IMR-90 (cell line): ENCODE measurements around the gene NETO2. TPM values are rescaled to one million over a fixed set of nuclear protein-coding genes. Genes with fewer than 3 reads are reported as not detected.

Experiments used
- ATAC-seq: fragments of 200-7000 bp; cut with Tn5 transposase; 2 replicates; pipeline ENCODE4 v1.9.1; 2020; ENCODE audit warnings: low read depth, mild to moderate bottlenecking, moderate library complexity
- BruUV-seq: library from RNA; stranded (reverse); fragments of 400-500 nt; replicated peaks from 2 replicates; lab custom pipeline; 2021; lab: Mats Ljungman, UMichigan
- CTCF ChIA-PET: fragments of 300-600 bp; formaldehyde crosslinking; extraction: SDS; loops from one replicate; lab custom pipeline; 2021; ENCODE audit warnings: antibody characterized with exemption; lab: Yijun Ruan, JAX
- POLR2A ChIA-PET: fragments of 300-600 bp; sonication (Branson Sonifier 250); formaldehyde crosslinking; loops from one replicate; lab custom pipeline; 2022; ENCODE audit warnings: antibody characterized with exemption; ENCODE audit not compliant: unreplicated experiment; lab: Charles Lee
- DNase-seq: peaks from one replicate; pipeline ENCODE4 v3.0.0; 2013
- H2AFZ ChIP-seq: replicated peaks from 2 replicates; pipeline ENCODE3; 2013; ENCODE audit warnings: low read length, mild to moderate bottlenecking; ENCODE audit not compliant: poor library complexity
- H2AK5ac ChIP-seq: 2 replicates; pipeline ENCODE4 v1.6.1; 2013; ENCODE audit warnings: low read depth, low read length, inconsistent platforms
- H2AK9ac ChIP-seq: replicated peaks from 2 replicates; pipeline ENCODE3; 2013; ENCODE audit warnings: mild to moderate bottlenecking, low read depth, low read length, moderate library complexity; ENCODE audit not compliant: poor library complexity
- H2BK120ac ChIP-seq: 2 replicates; pipeline ENCODE4 v1.6.1; 2013; ENCODE audit warnings: low read depth, low read length, inconsistent platforms
- H2BK15ac ChIP-seq: 3 replicates; pipeline ENCODE4 v1.6.1; 2013; ENCODE audit warnings: low read depth, low read length, inconsistent platforms
- H2BK20ac ChIP-seq: 2 replicates; pipeline ENCODE4 v1.6.1; 2013; ENCODE audit warnings: low read depth, mild to moderate bottlenecking, inconsistent platforms, low read length, moderate library complexity
- H2BK5ac ChIP-seq: 2 replicates; pipeline ENCODE4 v1.6.1; 2013; ENCODE audit warnings: mild to moderate bottlenecking, low read depth, low read length, inconsistent platforms; ENCODE audit not compliant: poor library complexity, severe bottlenecking
- H3K14ac ChIP-seq: replicated peaks from 2 replicates; pipeline ENCODE4 v1.6.1; 2013; ENCODE audit warnings: low read depth, low read length, inconsistent platforms
- H3K18ac ChIP-seq: 2 replicates; pipeline ENCODE4 v1.6.1; 2013; ENCODE audit warnings: low read depth, low read length, control low read depth
- H3K23ac ChIP-seq: 2 replicates; pipeline ENCODE4 v1.6.1; 2013; ENCODE audit warnings: low read depth, low read length, inconsistent platforms
- H3K27ac ChIP-seq: 2 replicates; pipeline ENCODE4 v1.5.1; 2013; ENCODE audit warnings: mild to moderate bottlenecking, control low read depth, low read length; ENCODE audit not compliant: insufficient read depth
- H3K27me3 ChIP-seq: 2 replicates; pipeline ENCODE4 v1.6.1; 2013; ENCODE audit warnings: low read length; ENCODE audit not compliant: control insufficient read depth, insufficient read depth
- H3K36me3 ChIP-seq: 2 replicates; pipeline ENCODE4 v1.6.1; 2013; ENCODE audit warnings: low read length, mixed read lengths; ENCODE audit not compliant: control insufficient read depth, insufficient read depth
- H3K4ac ChIP-seq: 2 replicates; pipeline ENCODE4 v1.6.1; 2013; ENCODE audit warnings: low read depth, low read length, inconsistent platforms
- H3K4me1 ChIP-seq: 2 replicates; pipeline ENCODE4 v1.6.1; 2013; ENCODE audit warnings: low read length, mixed read lengths; ENCODE audit not compliant: control insufficient read depth, insufficient read depth
- H3K4me2 ChIP-seq: 2 replicates; pipeline ENCODE4 v1.6.1; 2013; ENCODE audit warnings: low read depth, mild to moderate bottlenecking, control low read depth, low read length, moderate library complexity
- H3K4me3 ChIP-seq: 2 replicates; pipeline ENCODE4 v1.5.1; 2013; ENCODE audit warnings: low read depth, mild to moderate bottlenecking, control low read depth, low read length, moderate library complexity; ENCODE audit not compliant: insufficient read depth
- H3K56ac ChIP-seq: 2 replicates; pipeline ENCODE4 v1.6.1; 2013; ENCODE audit warnings: low read length, inconsistent platforms; ENCODE audit not compliant: insufficient read depth; ENCODE audit errors: extremely low read depth
- H3K79me1 ChIP-seq, 2 experiments: 2 replicates each; pipeline ENCODE4 v1.6.1; 2013; ENCODE audit warnings: low read length in 2 of 2, inconsistent platforms in 1 of 2, low read depth in 1 of 2
- H3K9ac ChIP-seq: 2 replicates; pipeline ENCODE4 v1.6.1; 2013; ENCODE audit warnings: low read depth, low read length, control low read depth
- H3K9me1 ChIP-seq: 2 replicates; pipeline ENCODE4 v1.6.1; 2013; ENCODE audit warnings: low read length, inconsistent platforms; ENCODE audit not compliant: insufficient read depth
- H3K9me3 ChIP-seq: 2 replicates; pipeline ENCODE4 v1.6.1; 2013; ENCODE audit warnings: low read length; ENCODE audit not compliant: control insufficient read depth, insufficient read depth
- H4K20me1 ChIP-seq: 2 replicates; pipeline ENCODE4 v1.6.1; 2013; ENCODE audit warnings: low read length, inconsistent platforms; ENCODE audit not compliant: insufficient read depth
- H4K5ac ChIP-seq: 2 replicates; pipeline ENCODE4 v1.6.1; 2013; ENCODE audit warnings: mild to moderate bottlenecking, low read depth, low read length, control low read depth
- H4K8ac ChIP-seq, 2 experiments: 2 replicates each; pipeline ENCODE4 v1.6.1; 2013; ENCODE audit warnings: low read depth in 2 of 2, low read length in 2 of 2, control low read depth in 1 of 2, inconsistent platforms in 1 of 2
- H4K91ac ChIP-seq: 2 replicates; pipeline ENCODE4 v1.6.1; 2013; ENCODE audit warnings: low read depth, low read length, inconsistent platforms; ENCODE audit not compliant: insufficient read depth
- BHLHE40 ChIP-seq: fragments of 150-350 bp; IDR thresholded peaks from 2 replicates; pipeline ENCODE4 v1.6.1; 2016; ENCODE audit warnings: mild to moderate bottlenecking, low read depth, low read length
- CEBPB ChIP-seq: IDR thresholded peaks from 2 replicates; pipeline ENCODE4 v1.6.1; 2012; ENCODE audit warnings: low read depth, low read length, improper control_type of control experiment
- CHD1 ChIP-seq: IDR thresholded peaks from 2 replicates; pipeline ENCODE4 v1.6.1; 2012; ENCODE audit warnings: low read depth, low read length, improper control_type of control experiment
- FOS ChIP-seq: fragments of 150-350 bp; IDR thresholded peaks from 2 replicates; pipeline ENCODE4 v1.6.1; 2016; ENCODE audit warnings: low read depth, low read length
- MAFK ChIP-seq: IDR thresholded peaks from 2 replicates; pipeline ENCODE4 v1.6.1; 2012; ENCODE audit warnings: low read depth, low read length, improper control_type of control experiment
- MAZ ChIP-seq: IDR thresholded peaks from 2 replicates; pipeline ENCODE4 v1.6.1; 2012; ENCODE audit warnings: low read depth, mild to moderate bottlenecking, low read length, improper control_type of control experiment, moderate library complexity, borderline replicate concordance
- MXI1 ChIP-seq: IDR thresholded peaks from 2 replicates; pipeline ENCODE4 v1.6.1; 2012; ENCODE audit warnings: low read depth, mild to moderate bottlenecking, low read length, moderate library complexity, borderline replicate concordance
- NFE2L2 ChIP-seq: fragments of 150-350 bp; IDR thresholded peaks from 2 replicates; pipeline ENCODE4 v1.6.1; 2016; ENCODE audit warnings: low read depth, mild to moderate bottlenecking, low read length
- POLR2A ChIP-seq: IDR thresholded peaks from 2 replicates; pipeline ENCODE4 v1.6.1; 2012; ENCODE audit warnings: mild to moderate bottlenecking, low read depth, low read length
- RAD21 ChIP-seq: IDR thresholded peaks from 2 replicates; pipeline ENCODE4 v1.6.1; 2012; ENCODE audit warnings: low read length, improper control_type of control experiment
- RCOR1 ChIP-seq: IDR thresholded peaks from 2 replicates; pipeline ENCODE4 v1.6.1; 2012; ENCODE audit warnings: mild to moderate bottlenecking, low read length, improper control_type of control experiment; ENCODE audit not compliant: insufficient replicate concordance
- RFX5 ChIP-seq: IDR thresholded peaks from 2 replicates; pipeline ENCODE4 v1.8.0; 2012; ENCODE audit warnings: low read depth, mild to moderate bottlenecking, low read length, moderate library complexity
- SMC3 ChIP-seq: fragments of 150-350 bp; IDR thresholded peaks from 2 replicates; pipeline ENCODE4 v1.6.1; 2016; ENCODE audit warnings: low read depth, mild to moderate bottlenecking, antibody characterized with exemption, low read length, moderate library complexity
- WGBS, 2 experiments: methylation state at CpG; one replicate each; pipeline versions ENCODE4 v1.1.5 to v1.1.7; 2013; ENCODE audit warnings: missing lambda C conversion rate in 2 of 2; ENCODE audit not compliant: insufficient read length in 1 of 2; ENCODE audit errors: extremely low coverage in 2 of 2; 5-methylcytosine and 5-hydroxymethylcytosine counted together
- dilution Hi-C: fragments of 300-500 bp; cut with HindIII; formaldehyde crosslinking; loops from one replicate; pipeline ENCODE4 v1.14.3; 2018; ENCODE audit warnings: low sequenced_read_pairs; ENCODE audit not compliant: unreplicated experiment
- in situ Hi-C: fragments of 300-500 bp; cut with MboI; formaldehyde crosslinking; loops from 3 replicates; pipeline ENCODE4 v1.14.3; 2019; ENCODE audit warnings: low sequenced_read_pairs, inconsistent platforms, mixed read lengths
- intact Hi-C: fragments of 100-400 bp; cut with micrococcal nuclease; formaldehyde crosslinking; loops from 2 replicates; pipeline ENCODE4 v1.10.0; 2022
- polyA plus RNA-seq, 3 experiments: library from polyadenylated mRNA; depleted of rRNA; stranded (reverse); fragments of >200 nt; gene quantifications; 2 replicates each; pipeline ENCODE4 v1.2.3, GENCODE V29; 2012; ENCODE audit warnings: low replicate concordance in 1 of 3
- total RNA-seq: library from RNA; depleted of rRNA; stranded (reverse); fragments of >200 nt; gene quantifications from 2 replicates; pipeline ENCODE4 v1.2.3, GENCODE V29; 2012
- TF ChIP-seq, protein P1 (sequence below): fragments of 150-350 bp; IDR thresholded peaks from 2 replicates; pipeline ENCODE4 v1.6.1; 2016; ENCODE audit warnings: low read depth, mild to moderate bottlenecking, low read length, moderate library complexity, borderline replicate concordance
- TF ChIP-seq, protein P2 (sequence below): conservative IDR thresholded peaks from 2 replicates; pipeline ENCODE4 v1.5.1; 2012; ENCODE audit warnings: mild to moderate bottlenecking, low read depth, low read length, improper control_type of control experiment
- TF ChIP-seq, protein P3 (sequence below): fragments of 150-350 bp; IDR thresholded peaks from 2 replicates; pipeline ENCODE4 v1.6.1; 2017; ENCODE audit warnings: mild to moderate bottlenecking, antibody characterized with exemption, low read length, low read depth

Gene NETO2
- total and polyA plus RNA-seq, 2 of the 4 experiments (the other 2 are of a cell fraction), result 38.5 to 39.3 TPM

GRCh38 chr16:47129755-47130435, 13.8 kb downstream of the NETO2 start:
- WGBS, 2 experiments, result 83% methylated on average over 1 of the region's 7 CpGs; no CpG with 5 or more reads in 1 of the 2 experiments
- Histone ChIP-seq H2AFZ (no peak overlapping the region), H3K18ac (no peak overlapping the region), H4K20me1 (no peaks in the 10 kb centered on the region), H3K56ac (no peak overlapping the region), H3K9me3 (no peaks in the 10 kb centered on the region), H3K79me1 (peaks cover 3 to 28% of the 10 kb centered on the region in 2 experiments; a peak in 3 of 4 replicates), H4K8ac (no peak overlapping the region), H3K36me3 (peaks cover 2% of the 10 kb centered on the region; the same call in 1 of the 2 replicates), H2AK5ac (no peak overlapping the region), H3K4me3 (no peak overlapping the region), H2BK5ac (no peak overlapping the region), H3K14ac (no peak overlapping the region), H4K5ac (peak overlapping the region; percentile 51; the same call in 1 of the 2 replicates), H3K9ac (no peak overlapping the region), H3K23ac (no peak overlapping the region), H3K4me2 (no peak overlapping the region), H3K4ac (no peak overlapping the region), H2BK15ac (no peak overlapping the region), H3K27ac (no peak overlapping the region), H3K4me1 (no peaks in the 10 kb centered on the region), H3K9me1 (peaks cover 3% of the 10 kb centered on the region; the same call in 1 of the 2 replicates), H3K27me3 (no peaks in the 10 kb centered on the region), H2BK120ac (no peak overlapping the region), H2BK20ac (no peak overlapping the region), H2AK9ac (no peak overlapping the region), H4K91ac (no peak overlapping the region)
- intact Hi-C loops (loop anchor here (10.0 kb wide), 1 partner anchor 1415 kb away; no protein-coding TSS in a partner anchor), in situ Hi-C loops (no loop called here), dilution Hi-C loops (no loop called here)
- no TSS peak for BruUV-seq
- no peak for ATAC-seq
- no peak for DNase-seq
- ChIA-PET POLR2A (no interaction called here), CTCF (no interaction called here)
- TF ChIP-seq, protein P1, sequence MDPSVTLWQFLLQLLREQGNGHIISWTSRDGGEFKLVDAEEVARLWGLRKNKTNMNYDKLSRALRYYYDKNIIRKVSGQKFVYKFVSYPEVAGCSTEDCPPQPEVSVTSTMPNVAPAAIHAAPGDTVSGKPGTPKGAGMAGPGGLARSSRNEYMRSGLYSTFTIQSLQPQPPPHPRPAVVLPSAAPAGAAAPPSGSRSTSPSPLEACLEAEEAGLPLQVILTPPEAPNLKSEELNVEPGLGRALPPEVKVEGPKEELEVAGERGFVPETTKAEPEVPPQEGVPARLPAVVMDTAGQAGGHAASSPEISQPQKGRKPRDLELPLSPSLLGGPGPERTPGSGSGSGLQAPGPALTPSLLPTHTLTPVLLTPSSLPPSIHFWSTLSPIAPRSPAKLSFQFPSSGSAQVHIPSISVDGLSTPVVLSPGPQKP, result no peak
- TF ChIP-seq, protein P2, sequence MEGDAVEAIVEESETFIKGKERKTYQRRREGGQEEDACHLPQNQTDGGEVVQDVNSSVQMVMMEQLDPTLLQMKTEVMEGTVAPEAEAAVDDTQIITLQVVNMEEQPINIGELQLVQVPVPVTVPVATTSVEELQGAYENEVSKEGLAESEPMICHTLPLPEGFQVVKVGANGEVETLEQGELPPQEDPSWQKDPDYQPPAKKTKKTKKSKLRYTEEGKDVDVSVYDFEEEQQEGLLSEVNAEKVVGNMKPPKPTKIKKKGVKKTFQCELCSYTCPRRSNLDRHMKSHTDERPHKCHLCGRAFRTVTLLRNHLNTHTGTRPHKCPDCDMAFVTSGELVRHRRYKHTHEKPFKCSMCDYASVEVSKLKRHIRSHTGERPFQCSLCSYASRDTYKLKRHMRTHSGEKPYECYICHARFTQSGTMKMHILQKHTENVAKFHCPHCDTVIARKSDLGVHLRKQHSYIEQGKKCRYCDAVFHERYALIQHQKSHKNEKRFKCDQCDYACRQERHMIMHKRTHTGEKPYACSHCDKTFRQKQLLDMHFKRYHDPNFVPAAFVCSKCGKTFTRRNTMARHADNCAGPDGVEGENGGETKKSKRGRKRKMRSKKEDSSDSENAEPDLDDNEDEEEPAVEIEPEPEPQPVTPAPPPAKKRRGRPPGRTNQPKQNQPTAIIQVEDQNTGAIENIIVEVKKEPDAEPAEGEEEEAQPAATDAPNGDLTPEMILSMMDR, result no peak
- TF ChIP-seq RAD21 (no peak), CEBPB (no peak), CHD1 (no peak), RCOR1 (no peak), MAFK (no peak), SMC3 (no peak), NFE2L2 (no peak), POLR2A (no peak), RFX5 (no peak), MAZ (no peak), MXI1 (no peak), BHLHE40 (no peak), FOS (no peak)
- TF ChIP-seq, protein P3, sequence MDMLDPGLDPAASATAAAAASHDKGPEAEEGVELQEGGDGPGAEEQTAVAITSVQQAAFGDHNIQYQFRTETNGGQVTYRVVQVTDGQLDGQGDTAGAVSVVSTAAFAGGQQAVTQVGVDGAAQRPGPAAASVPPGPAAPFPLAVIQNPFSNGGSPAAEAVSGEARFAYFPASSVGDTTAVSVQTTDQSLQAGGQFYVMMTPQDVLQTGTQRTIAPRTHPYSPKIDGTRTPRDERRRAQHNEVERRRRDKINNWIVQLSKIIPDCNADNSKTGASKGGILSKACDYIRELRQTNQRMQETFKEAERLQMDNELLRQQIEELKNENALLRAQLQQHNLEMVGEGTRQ, result no peak
